Smooth muscle cell of the brain vasculature (primary cell): ENCODE results near the gene GRHL3.
"Not testable (repeated sequence)": the region's sequence is repeated elsewhere in the genome, so short reads cannot be mapped to it uniquely, and the experiment has no call there.

ENCODE experiments used
- DNase-seq: peaks from one replicate; pipeline ENCODE4 v3.0.0-alpha.2; 2012; ENCODE audit warnings: low read depth, low spot score

Gene GRHL3

DNA sequence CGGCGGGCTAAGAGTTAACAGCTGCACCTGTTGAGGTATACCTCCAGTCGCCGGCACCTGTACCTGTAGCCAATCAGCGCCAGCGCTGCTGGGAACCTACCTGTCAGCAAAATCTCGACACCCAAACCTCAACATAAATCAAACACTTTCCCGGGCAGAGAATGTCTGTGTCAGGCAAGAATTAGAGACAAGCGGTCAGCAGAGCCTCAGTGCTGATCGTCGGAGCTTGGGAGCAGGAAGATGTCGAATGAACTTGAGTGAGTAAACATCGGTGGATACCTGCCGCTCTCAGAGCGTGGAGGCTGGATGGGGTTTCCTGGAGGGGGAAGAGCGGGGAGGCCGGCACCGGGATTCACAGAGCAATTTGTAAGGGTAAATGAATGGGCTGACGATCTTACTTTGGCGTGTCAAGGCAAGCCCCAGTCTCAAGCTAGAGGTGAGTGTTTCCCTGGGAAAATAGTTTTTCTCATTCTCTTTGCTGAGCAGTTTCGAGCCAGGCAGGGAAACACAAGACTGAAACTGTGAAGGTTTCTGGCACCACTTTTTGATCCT, at the start of gene GRHL3:
Gene GRHL3, plus strand, starts transcription at position 46 of the 552 bp plus-strand sequence. Its CDS starts 195 bp downstream, at position 241.
- DNase-seq: no peak

GRCh38 chr1:24274203-24275103, 44.7 kb upstream of the GRHL3 start:
- not testable (repeated sequence) for DNase-seq

DNA sequence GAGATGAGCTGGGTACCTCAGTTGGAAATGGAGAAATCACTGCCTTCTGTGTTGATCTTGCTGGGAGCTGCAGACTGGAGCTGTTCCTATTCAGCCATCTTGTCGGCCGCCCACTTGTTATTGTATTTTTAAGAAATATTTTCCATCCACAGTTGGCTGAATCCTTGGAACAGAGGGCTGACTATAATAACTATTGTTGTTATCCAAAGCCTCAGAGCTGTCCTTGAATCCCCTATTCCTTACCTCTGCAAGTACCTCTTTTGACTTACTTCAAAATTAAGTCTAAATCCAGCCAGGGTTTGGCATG, 44.1 kb upstream of the GRHL3 start:
- no peak for DNase-seq

DNA sequence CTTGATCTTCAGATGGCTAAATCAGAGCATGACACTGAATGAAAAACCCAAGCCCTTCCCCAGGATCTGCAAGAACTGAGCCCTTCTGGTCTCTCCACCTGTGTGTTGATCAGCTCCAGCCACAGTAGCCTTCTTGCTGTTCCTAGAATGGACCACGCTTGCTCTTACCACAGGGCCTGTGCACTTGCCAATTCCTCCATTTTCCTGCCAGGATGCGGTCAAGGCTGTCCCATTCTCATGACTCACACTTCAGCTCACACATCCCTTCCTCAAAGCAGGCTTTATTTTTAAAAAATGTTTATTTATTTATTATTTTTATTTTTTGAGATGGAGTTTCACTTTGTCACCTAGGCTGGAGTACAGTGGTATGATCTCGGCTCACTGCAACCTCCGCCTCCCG, 43.6 kb upstream of the GRHL3 start:
- DNase-seq: no peak

DNA sequence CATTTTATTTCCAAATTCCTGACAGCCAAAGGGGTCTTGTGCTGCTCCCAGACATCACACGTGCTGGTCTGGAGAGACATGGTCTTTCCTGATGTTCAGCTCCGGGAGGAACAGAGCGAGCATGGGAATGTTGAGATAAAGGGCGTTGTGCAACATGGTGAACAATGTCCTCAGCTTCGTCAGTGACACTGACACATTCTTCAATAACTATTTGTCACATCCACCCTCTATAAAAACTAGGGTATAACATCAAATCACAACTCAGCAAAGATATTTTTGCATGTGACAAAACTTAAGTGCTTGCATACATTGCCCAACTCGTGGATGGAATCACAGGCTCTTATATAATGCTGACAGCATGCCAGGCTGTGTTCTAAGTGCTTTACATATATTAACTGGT, 42.4 kb upstream of the GRHL3 start:
- no peak for DNase-seq

GRCh38 chr1:24277420-24278169, 41.6 kb upstream of the GRHL3 start:
- DNase-seq: no peak

DNA sequence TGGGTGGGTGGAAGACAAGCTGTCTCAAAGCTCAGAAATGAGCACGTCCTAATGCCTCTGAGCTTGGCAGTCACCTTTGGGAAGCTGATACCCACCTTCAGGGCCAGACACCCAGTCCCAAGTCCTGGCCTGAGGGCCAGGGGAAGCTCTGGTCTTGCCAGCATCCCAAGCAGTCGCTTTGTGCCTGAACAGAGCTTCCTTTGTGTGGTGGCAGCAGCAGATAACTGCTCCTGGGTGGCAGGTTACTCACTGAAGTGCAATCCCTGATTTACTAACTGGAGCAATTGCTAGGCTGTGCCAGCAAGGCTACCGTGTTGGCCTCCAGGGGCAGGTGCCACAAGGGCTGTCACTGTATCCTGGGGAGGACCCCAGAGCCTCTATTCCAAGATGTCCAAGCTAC, 40.4 kb upstream of the GRHL3 start:
- no peak for DNase-seq

DNA sequence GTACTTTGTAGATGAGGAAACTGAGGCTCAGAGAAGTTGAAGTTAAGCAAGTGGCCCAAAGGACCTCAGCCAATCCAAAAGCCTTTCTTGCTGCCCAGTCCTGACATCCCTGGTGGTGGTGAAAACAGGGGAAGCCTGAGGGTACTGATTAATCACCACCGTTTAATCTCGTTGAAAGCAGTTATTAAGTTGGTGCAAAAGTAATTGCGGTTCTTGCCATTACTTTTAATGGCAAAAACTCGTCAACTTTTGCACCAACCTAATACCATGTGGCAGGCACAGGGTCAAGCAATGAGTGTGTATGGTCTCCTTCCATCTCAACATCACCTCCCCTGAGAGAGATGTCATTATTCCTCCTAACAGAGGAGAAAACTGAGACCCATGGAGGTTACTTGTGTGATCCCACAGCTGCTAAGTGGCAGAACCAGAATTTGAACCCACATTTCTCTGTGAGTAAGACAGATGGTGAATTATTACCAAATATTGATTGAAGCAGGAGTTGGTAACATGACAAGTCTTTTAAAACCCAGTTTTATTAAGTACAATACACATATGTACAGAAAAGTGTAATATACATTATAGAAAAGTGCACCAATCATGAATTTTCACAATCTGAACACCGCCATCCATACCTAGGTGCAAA, 39.4 kb upstream of the GRHL3 start:
- no peak for DNase-seq

DNA sequence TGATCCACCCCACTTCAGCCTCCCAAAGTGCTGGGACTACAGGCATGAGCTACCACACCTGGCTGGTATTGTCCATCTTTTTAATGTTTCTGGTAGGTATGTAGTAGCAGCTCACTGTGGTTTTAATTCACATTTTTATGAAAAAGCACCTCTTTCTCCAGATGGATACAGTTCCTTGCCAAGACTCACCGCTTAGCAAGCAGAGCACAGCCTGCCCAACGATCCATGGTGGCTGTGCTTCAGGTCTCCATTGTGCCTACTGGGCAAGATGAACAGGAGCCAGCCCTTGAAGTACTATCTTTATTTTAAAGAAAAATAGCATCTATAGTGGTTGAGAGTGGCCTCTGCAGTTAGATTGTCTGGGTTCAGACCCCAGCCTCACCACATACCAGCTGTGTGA, 37.6 kb upstream of the GRHL3 start:
- no peak for DNase-seq

DNA sequence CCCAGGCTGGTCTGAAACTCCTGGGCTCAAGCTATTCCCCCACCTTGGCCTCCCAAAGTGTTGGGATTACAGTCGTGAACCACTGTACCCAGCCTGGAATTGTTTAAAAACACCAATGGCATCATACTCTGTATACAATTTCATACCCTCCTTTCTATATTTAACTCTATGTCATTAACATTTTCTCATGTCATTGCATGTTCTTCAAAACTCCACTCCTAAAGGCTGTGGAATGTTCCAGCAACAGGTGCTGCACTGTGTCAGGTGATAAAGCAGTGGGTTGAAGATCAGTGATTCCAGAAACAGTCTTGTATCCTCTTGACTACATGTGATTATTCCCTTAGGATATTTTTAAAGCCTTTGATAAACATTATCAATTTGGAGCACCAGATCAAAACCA, 36.7 kb upstream of the GRHL3 start:
- DNase-seq: no peak

GRCh38 chr1:24283326-24284155, 35.6 kb upstream of the GRHL3 start:
- no peak for DNase-seq

DNA sequence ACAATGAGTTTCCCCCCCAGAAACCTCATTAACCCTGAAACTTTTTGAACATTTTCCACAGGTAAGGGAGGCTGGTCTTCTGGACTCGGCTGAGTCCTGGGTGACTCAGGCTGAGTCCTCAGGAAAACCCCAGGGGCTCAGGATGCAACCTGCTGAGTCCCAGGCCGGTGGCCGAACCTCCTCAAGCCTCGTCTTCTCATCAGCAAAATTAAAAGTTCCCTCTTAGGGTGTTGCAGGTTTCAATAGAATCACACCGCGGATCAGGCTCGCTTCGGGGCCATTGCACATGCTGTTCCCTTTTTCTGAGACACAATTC, 35.0 kb upstream of the GRHL3 start:
- DNase-seq: no peak

- DNase-seq: no peak
Observed at GRCh38 chr1:24285231-24285630, 33.9 kb upstream of the GRHL3 start.

GRCh38 chr1:24286246-24287010, 32.7 kb upstream of the GRHL3 start:
- DNase-seq: no peak

- not testable (repeated sequence) for DNase-seq
Observed at GRCh38 chr1:24287779-24288178, 31.4 kb upstream of the GRHL3 start.

- no peak for DNase-seq
Observed at GRCh38 chr1:24288479-24288878, 30.7 kb upstream of the GRHL3 start.

DNA sequence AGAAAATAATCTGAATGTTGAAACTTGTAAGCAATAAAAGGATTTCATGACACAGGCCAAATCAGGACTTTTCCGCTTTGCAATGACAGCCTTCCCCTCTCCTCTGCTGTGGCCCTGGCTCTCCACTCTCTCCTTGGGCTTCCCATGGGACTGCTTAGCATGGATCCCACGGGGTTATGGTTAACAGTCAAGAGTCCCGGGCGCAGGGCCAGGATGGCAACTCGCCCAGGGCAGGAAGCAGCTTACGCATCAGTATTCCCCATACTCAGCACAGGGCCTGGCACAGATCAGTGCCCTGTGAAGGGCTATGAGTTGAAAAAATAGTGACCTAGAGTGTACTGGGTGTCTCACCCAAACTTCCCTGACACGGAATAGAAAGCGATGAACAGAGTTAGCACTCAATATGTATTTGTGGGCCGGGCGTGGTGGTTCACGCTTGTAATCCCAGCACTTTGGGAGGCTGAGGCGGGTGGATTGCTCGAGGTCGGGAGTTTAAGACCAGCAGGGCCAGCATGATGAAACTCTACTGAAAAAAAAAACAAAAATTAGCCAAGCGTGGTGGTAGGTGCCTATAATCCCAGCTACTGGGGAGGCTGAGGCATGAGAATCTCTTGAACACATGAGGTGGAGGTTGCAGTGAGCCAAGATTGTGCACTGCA, 29.1 kb upstream of the GRHL3 start:
- peak; percentile 77 for DNase-seq

DNA sequence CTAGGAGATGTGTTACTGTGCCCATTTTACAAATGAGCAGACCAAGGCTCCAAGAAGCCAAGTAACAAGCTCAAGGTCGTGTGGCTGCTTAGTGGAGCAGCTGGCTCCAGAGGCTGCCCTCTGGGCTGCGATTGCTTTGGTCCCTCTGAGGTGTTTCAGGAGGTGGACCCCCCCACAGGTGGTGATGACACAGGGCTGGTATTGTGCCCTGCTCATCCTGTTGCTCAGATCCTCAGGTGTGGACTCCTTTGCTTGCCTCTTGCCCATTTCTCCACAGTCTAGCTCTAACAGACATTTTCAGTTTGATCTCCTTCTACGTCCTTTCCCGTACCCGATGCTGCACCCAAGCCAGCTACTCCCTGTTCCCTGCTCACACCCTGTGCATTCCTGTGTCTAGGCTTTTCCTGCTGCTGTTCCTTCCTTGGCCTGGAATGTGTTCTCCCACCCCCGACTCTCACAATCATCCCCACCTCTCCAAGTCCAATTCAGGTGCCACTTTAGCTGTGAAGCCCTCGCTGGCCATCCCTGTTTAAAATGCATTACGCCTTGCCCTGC, 28.1 kb upstream of the GRHL3 start:
- no peak for DNase-seq

DNA sequence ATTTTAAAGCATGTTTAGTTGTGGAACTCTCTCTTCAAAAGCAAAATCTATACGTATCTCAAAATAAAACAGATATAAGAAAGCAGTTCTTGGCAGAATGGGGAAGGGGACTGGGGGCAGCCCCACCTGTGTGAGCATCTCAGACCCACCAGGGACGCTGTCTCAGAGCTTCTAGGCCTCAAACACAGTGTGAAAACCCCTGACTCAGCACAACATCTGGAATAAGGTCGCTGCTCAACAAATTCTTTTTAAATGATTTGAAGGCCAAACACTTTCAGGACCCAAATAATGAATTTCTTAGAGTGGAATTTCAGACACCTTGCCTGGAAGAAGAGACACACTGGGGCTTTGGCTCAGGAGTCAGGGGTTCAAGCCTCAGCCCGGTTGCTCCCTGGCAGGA, 27.1 kb upstream of the GRHL3 start:
- no peak for DNase-seq

DNA sequence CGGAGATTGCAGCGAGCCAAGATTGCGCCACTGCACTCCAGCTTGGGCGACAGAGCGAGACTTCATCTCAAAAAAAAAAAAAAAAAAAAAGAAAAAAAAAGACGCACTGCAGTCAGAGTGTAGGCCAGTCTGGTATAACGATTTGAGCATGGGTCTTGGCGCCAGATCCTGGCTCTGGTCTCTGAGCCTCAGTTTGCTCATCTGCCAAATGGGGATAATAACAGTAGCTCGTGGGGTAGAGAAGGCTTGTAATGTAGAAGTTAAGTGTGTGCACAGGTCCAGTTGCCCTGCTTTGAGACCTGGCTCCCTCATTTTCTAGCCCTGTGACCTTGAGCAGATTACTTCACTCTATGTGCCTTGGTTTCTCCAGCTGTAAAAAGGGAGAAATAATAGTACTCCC, 26.3 kb upstream of the GRHL3 start:
- DNase-seq: no peak
